Endothelial cell of umbilical vein (primary cell): ENCODE results near the gene DDX31.

Experiments
- EZH2 ChIP-seq: IDR thresholded peaks from 2 replicates; pipeline ENCODE4 v1.6.1; 2012; ENCODE audit warnings: borderline replicate concordance, low read depth, mild to moderate bottlenecking, moderate library complexity, low read length, inconsistent platforms; ENCODE audit not compliant: severe bottlenecking
- FOS ChIP-seq: IDR thresholded peaks from 2 replicates; pipeline ENCODE4 v1.6.1; 2011; ENCODE audit warnings: mild to moderate bottlenecking, low read length, moderate library complexity, borderline replicate concordance; ENCODE audit not compliant: insufficient read depth
- GATA2 ChIP-seq: IDR thresholded peaks from 2 replicates; pipeline ENCODE4 v1.7.0; 2011; ENCODE audit warnings: low read depth, mild to moderate bottlenecking, moderate library complexity, mixed read lengths, low read length; ENCODE audit not compliant: insufficient read length, insufficient read depth
- MAX ChIP-seq: IDR thresholded peaks from 2 replicates; pipeline ENCODE4 v1.6.1; 2011; ENCODE audit not compliant: insufficient read depth, insufficient read length
- MYC ChIP-seq: IDR thresholded peaks from one replicate; pipeline ENCODE4 v1.6.1; 2011; ENCODE audit warnings: mild to moderate bottlenecking, low read depth, low read length
- POLR2A ChIP-seq: IDR thresholded peaks from 2 replicates; pipeline ENCODE4 v1.6.1; 2012; ENCODE audit warnings: low read depth, mild to moderate bottlenecking, control low read depth, low read length
- POLR2AphosphoS5 ChIP-seq: IDR thresholded peaks from 2 replicates; pipeline ENCODE4 v1.6.1; 2012; ENCODE audit warnings: low read depth, mild to moderate bottlenecking, control low read depth, low read length, moderate library complexity; ENCODE audit not compliant: insufficient read depth
- TF ChIP-seq, protein P1 (sequence below), 2 donors: IDR thresholded peaks; 1 replicate in 1 of 2; 2 replicates in 1 of 2; pipeline ENCODE4 v1.5.1; 2011; ENCODE audit warnings: low read length in 2 of 2, mild to moderate bottlenecking in 2 of 2, moderate library complexity in 2 of 2, control low read depth in 1 of 2, inconsistent platforms in 1 of 2, low read depth in 1 of 2; ENCODE audit not compliant: insufficient read depth in 1 of 2; ENCODE audit errors: extremely low read depth in 1 of 2

- TF ChIP-seq EZH2 (no peak), POLR2AphosphoS5 (no peak), MAX (no peak), POLR2A (no peak), GATA2 (no peak), FOS (no peak), MYC (no peak)
- TF ChIP-seq, protein P1, sequence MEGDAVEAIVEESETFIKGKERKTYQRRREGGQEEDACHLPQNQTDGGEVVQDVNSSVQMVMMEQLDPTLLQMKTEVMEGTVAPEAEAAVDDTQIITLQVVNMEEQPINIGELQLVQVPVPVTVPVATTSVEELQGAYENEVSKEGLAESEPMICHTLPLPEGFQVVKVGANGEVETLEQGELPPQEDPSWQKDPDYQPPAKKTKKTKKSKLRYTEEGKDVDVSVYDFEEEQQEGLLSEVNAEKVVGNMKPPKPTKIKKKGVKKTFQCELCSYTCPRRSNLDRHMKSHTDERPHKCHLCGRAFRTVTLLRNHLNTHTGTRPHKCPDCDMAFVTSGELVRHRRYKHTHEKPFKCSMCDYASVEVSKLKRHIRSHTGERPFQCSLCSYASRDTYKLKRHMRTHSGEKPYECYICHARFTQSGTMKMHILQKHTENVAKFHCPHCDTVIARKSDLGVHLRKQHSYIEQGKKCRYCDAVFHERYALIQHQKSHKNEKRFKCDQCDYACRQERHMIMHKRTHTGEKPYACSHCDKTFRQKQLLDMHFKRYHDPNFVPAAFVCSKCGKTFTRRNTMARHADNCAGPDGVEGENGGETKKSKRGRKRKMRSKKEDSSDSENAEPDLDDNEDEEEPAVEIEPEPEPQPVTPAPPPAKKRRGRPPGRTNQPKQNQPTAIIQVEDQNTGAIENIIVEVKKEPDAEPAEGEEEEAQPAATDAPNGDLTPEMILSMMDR (IDR thresholded peaks at IDR 0.05; ENCODE audit: extremely low read depth in 1 of 2, insufficient read depth in 1 of 2, low read depth in 1 of 2, low read length in 2 of 2) = no peak
Observed at GRCh38 chr9:132560616-132561202, 109.1 kb downstream of the DDX31 start.
